GDM1 (cell line): ENCODE results near the gene SIMC1.
"Not testable (repeated sequence)": the region's sequence is repeated elsewhere in the genome, so short reads cannot be mapped to it uniquely, and the experiment has no call there.

Experiments
- DNase-seq: peaks from one replicate; lab custom pipeline; 2025; lab: John Stamatoyannopoulos, UW

The SIMC1 gene

GRCh38 chr5:176216393-176216916, 21.8 kb upstream of the SIMC1 start:
- DNase-seq: not testable (repeated sequence)

GRCh38 chr5:176217188-176217729, 21.0 kb upstream of the SIMC1 start:
- not testable (repeated sequence) for DNase-seq

GRCh38 chr5:176217764-176218163, 20.5 kb upstream of the SIMC1 start:
- not testable (repeated sequence) for DNase-seq

- not testable (repeated sequence) for DNase-seq
These were observed 16.2 kb upstream of the SIMC1 start for GRCh38 chr5:176222006-176222405.

GRCh38 chr5:176228358-176228757, 9.9 kb upstream of the SIMC1 start:
- not testable (repeated sequence) for DNase-seq

GRCh38 chr5:176233253-176233652, 5.0 kb upstream of the SIMC1 start:
- not testable (repeated sequence) for DNase-seq

GRCh38 chr5:176235155-176235554, 3.1 kb upstream of the SIMC1 start:
- peak; percentile 31 for DNase-seq

- not testable (repeated sequence) for DNase-seq
These were observed 540 bp downstream of the SIMC1 start for GRCh38 chr5:176238645-176239283.

GRCh38 chr5:176239304-176239703, 1.1 kb downstream of the SIMC1 start:
- DNase-seq: not testable (repeated sequence)

GRCh38 chr5:176244318-176244717, 6.1 kb downstream of the SIMC1 start:
- not testable (repeated sequence) for DNase-seq

- DNase-seq: not testable (repeated sequence)
These were observed 6.8 kb downstream of the SIMC1 start for GRCh38 chr5:176245074-176245473.

- not testable (repeated sequence) for DNase-seq
These were observed 7.3 kb downstream of the SIMC1 start for GRCh38 chr5:176245489-176245888.

- DNase-seq: not testable (repeated sequence)
These were observed 12.5 kb downstream of the SIMC1 start for GRCh38 chr5:176250691-176251090.

GRCh38 chr5:176252171-176252570, 13.9 kb downstream of the SIMC1 start:
- DNase-seq: not testable (repeated sequence)

- not testable (repeated sequence) for DNase-seq
These were observed 15.3 kb downstream of the SIMC1 start for GRCh38 chr5:176253370-176254065.

- not testable (repeated sequence) for DNase-seq
These were observed 15.8 kb downstream of the SIMC1 start for GRCh38 chr5:176254066-176254393.

GRCh38 chr5:176257871-176258505, 19.8 kb downstream of the SIMC1 start:
- not testable (repeated sequence) for DNase-seq

- not testable (repeated sequence) for DNase-seq
These were observed 22.5 kb downstream of the SIMC1 start for GRCh38 chr5:176260682-176261081.

GRCh38 chr5:176266448-176266847, 28.2 kb downstream of the SIMC1 start:
- not testable (repeated sequence) for DNase-seq

- not testable (repeated sequence) for DNase-seq
These were observed 50.8 kb downstream of the SIMC1 start for GRCh38 chr5:176289018-176289417.

- not testable (repeated sequence) for DNase-seq
These were observed 52.0 kb downstream of the SIMC1 start for GRCh38 chr5:176290057-176290840.

- DNase-seq: not testable (repeated sequence)
These were observed 67.1 kb downstream of the SIMC1 start for GRCh38 chr5:176305356-176305755.
